ENCODE results near the gene TM9SF4.

Gene TM9SF4

DNA sequence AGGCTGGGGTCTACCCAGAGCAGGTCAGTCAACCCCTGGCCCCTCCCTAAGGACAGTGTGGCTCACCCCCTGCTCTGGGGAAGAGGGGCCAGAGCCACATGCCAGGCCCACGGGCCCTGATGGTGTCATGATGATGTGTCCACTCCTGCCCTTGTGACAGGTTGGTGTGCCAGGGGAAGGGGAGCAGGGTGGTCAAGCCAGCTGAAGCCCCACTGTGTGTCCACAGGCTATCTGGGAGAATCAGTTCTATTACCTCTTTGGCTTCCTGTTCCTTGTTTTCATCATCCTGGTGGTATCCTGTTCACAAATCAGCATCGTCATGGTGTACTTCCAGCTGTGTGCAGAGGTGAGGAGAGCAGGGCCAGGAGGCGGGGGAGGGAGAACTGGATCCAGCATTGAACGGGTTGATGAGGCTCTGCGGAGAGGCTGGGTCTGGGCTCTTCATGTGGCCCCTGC lies 50.3 kb downstream of the TM9SF4 start:
- TF ChIP-seq, protein P1, sequence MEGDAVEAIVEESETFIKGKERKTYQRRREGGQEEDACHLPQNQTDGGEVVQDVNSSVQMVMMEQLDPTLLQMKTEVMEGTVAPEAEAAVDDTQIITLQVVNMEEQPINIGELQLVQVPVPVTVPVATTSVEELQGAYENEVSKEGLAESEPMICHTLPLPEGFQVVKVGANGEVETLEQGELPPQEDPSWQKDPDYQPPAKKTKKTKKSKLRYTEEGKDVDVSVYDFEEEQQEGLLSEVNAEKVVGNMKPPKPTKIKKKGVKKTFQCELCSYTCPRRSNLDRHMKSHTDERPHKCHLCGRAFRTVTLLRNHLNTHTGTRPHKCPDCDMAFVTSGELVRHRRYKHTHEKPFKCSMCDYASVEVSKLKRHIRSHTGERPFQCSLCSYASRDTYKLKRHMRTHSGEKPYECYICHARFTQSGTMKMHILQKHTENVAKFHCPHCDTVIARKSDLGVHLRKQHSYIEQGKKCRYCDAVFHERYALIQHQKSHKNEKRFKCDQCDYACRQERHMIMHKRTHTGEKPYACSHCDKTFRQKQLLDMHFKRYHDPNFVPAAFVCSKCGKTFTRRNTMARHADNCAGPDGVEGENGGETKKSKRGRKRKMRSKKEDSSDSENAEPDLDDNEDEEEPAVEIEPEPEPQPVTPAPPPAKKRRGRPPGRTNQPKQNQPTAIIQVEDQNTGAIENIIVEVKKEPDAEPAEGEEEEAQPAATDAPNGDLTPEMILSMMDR (IDR thresholded peaks at IDR 0.05; ENCODE audit: low read depth, low read length, missing control alignments), result no peak
- no peak for DNase-seq (ENCODE audit: low read depth)
- H3K4me3 ChIP-seq (ENCODE audit: low read depth, low read length), result no peak overlapping the region

DNA sequence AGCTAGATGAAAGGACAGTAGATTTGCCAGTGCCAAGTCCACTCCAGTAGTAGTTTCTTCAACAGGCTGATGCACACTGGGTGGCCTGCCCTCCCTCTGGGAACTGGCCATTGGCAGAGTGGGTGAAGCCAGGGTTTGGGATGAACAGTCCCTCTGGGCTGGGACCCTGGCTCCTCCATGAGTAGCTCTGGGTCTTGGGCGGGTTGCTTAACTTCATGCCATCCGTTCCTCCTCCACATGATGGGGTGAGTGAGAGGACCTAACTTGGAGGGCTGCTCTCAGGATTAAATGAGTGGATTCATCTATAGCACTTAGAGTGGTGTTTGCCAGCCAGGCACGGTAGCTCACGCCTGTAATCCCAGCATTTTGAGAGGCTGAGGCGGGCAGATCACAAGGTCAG lies 50.8 kb downstream of the TM9SF4 start:
- DNase-seq (ENCODE audit: low read depth), result no peak
- TF ChIP-seq, protein P1 (IDR thresholded peaks at IDR 0.05; ENCODE audit: low read depth, low read length, missing control alignments), result no peak
- H3K4me3 ChIP-seq (ENCODE audit: low read depth, low read length), result no peak overlapping the region

DNA sequence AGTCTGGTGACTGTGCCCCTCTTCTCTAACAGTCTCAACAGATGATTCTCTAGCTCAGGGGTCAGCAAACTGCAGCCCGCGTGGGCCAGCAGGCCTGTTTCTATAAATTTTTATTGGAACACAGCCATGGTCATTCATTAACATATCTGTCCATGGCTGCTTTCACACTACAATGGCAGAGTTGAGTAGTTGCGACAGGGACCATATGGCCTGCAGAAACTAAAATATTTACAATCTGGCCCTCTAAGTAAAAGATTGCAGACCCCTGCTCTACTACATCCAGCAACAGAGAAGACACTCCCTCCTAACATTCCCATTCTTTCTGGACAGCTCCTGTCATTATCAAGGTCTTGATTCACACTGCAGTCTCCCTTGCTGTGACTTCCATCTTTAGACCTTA lies 52.8 kb downstream of the TM9SF4 start:
- TF ChIP-seq, protein P1 (IDR thresholded peaks at IDR 0.05; ENCODE audit: low read depth, low read length, missing control alignments), result no peak
- no peak overlapping the region for H3K4me3 ChIP-seq (ENCODE audit: low read depth, low read length)
- no peak for DNase-seq (ENCODE audit: low read depth)

DNA sequence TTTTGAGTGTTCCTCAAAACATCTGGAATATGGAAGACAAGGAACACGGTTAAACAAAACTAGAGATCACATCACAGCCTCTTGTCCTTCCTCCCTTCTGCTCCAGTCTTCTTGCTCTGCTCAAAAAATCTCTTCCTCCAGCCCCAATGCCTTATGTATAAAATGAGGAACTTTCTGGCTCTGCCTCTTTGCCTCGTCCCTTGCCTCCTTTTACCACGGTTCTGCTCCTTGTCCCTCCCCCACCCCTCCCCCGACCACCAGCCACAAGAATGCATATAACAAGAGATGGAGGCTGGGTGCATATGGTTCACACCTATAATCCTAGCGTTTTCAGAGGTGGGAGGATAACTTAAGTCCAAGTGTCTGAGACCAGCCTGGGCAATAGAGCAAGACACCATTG lies 54.4 kb downstream of the TM9SF4 start:
- H3K4me3 ChIP-seq (ENCODE audit: low read depth, low read length), result no peak overlapping the region
- no peak for DNase-seq (ENCODE audit: low read depth)
- TF ChIP-seq, protein P1 (IDR thresholded peaks at IDR 0.05; ENCODE audit: low read depth, low read length, missing control alignments), result no peak

DNA sequence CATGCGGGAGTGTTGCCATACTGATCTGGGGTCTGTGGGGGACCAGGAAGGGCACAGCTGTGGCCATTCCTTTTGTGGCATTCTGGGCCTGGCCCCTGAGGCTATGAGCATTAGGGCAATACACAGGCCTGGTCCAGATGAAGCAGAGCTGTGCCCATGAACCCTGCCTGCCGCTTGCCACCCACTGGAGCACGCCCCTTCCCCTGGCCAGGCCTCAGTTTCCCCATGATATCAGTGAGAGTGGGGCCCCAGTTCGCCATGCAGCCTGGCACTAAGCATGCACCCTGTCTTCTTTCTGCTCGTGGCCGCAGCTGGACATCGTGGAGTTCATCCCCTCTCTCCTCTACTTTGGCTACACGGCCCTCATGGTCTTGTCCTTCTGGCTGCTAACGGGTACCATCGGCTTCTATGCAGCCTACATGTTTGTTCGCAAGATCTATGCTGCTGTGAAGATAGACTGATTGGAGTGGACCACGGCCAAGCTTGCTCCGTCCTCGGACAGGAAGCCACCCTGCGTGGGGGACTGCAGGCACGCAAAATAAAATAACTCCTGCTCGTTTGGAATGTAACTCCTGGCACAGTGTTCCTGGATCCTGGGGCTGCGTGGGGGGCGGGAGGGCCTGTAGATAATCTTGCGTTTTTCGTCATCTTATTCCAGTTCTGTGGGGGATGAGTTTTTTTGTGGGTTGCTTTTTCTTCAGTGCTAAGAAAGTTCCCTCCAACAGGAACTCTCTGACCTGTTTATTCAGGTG lies 55.6 kb downstream of the TM9SF4 start:
- TF ChIP-seq, protein P1 (IDR thresholded peaks at IDR 0.05; ENCODE audit: low read depth, low read length, missing control alignments), result no peak
- H3K4me3 ChIP-seq (ENCODE audit: low read depth, low read length), result no peak overlapping the region
- DNase-seq (ENCODE audit: low read depth), result no peak

DNA sequence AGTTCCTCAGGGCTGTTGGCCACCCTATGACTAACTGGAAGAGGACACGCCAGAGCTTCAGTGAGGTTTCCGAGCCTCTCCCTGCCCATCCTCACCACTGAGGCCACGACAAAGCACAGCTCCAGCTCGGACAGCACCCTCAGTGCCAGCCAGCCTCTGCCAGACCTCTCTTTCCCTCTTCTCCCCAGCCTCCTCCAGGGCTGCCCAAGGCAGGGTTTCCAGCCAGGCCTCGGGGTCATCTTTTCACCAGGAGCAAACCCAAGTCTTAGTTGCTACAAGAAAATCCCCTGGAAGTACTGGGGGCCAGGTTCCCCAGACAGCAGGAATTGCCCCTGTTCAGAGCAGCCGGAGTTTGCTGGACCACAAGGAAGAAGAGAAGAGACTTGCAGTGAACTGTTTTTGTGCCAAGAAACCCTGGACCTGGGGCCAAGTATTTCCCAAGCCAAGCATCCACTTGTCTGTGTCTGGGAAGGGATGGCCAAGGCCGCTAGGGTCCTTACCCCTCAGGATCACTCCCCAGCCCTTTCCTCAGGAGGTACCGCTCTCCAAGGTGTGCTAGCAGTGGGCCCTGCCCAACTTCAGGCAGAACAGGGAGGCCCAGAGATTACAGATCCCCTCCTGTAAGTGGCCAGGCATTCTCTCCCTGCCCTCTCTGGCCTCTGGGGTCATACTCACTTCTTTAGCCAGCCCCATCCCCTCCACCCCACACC lies 56.5 kb downstream of the TM9SF4 start:
- no peak for DNase-seq (ENCODE audit: low read depth)
- TF ChIP-seq, protein P1 (IDR thresholded peaks at IDR 0.05; ENCODE audit: low read depth, low read length, missing control alignments), result no peak
- H3K4me3 ChIP-seq (ENCODE audit: low read depth, low read length), result no peak overlapping the region

Data from GM12864 (cell line).